SU-DHL-6 (cell line): ENCODE data around the gene BZW2.

Experiments
- CTCF ChIP-seq: fragments of 200-600 bp; sonication (generic); IDR thresholded peaks from one replicate; pipeline ENCODE4 v1.5.1; 2017; ENCODE audit warnings: antibody characterized with exemption, mild to moderate bottlenecking, low read length, moderate library complexity; ENCODE audit not compliant: insufficient read depth, poor library complexity, severe bottlenecking
- EZH2phosphoT487 ChIP-seq: fragments of 200-600 bp; sonication (generic), shearing (Covaris generic); conservative IDR thresholded peaks from 2 replicates; pipeline ENCODE4 v1.6.1; 2018; ENCODE audit warnings: mild to moderate bottlenecking, antibody characterized with exemption, low read length, moderate library complexity, mixed read lengths

DNA sequence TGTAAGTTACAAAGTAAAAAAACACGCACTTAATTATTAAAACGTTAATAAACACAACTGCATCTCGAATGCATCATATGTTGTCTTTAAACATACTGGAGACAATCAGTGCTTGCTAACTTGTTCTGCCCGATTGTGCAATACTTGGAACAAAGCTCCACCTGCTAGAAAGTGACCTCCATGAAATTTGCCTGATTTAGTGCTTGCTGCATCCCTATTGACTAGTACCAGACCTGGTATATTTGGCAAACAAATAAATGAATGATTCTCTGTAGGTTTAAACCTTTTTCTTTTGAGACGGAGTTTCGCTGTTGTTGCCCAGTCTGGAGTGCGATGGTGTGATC is 6.2 kb downstream of the BZW2 start:
- TF ChIP-seq CTCF (no peak), EZH2phosphoT487 (no peak)
